DND-41 (cell line): Measurements from ENCODE around the gene SETX.

Experiments used
- ATAC-seq: fragments of 200-7000 bp; cut with Tn5 transposase; 3 replicates; pipeline ENCODE4 v1.9.1; 2021; ENCODE audit warnings: low read depth; ENCODE audit not compliant: insufficient read depth
- DNase-seq: peaks from one replicate; pipeline ENCODE4 v3.0.0-alpha.2; 2020
- H2AFZ ChIP-seq: 2 replicates; pipeline ENCODE4 v1.6.0; 2012; ENCODE audit warnings: low read depth, low read length
- H3K27ac ChIP-seq: 2 replicates; pipeline ENCODE4 v1.5.1; 2012; ENCODE audit warnings: low read length, inconsistent platforms
- H3K27me3 ChIP-seq: fragments of 200-600 bp; sonication (generic); 2 replicates; pipeline ENCODE4 v1.6.0; 2012; ENCODE audit warnings: low read length, mild to moderate bottlenecking, inconsistent platforms; ENCODE audit not compliant: insufficient read depth, poor library complexity
- H3K36me3 ChIP-seq: 2 replicates; pipeline ENCODE4 v1.5.1; 2012; ENCODE audit warnings: low read length, inconsistent platforms; ENCODE audit not compliant: insufficient read depth
- H3K4me1 ChIP-seq: 2 replicates; pipeline ENCODE4 v1.5.1; 2012; ENCODE audit warnings: mild to moderate bottlenecking, low read length; ENCODE audit not compliant: insufficient read depth
- H3K4me2 ChIP-seq: 2 replicates; pipeline ENCODE4 v1.6.0; 2012; ENCODE audit warnings: mild to moderate bottlenecking, moderate library complexity, low read length, inconsistent platforms; ENCODE audit not compliant: insufficient read depth
- H3K4me3 ChIP-seq, 2 experiments: fragments of 200-600 bp in 1 of 2; shearing (Covaris generic) in 1 of 2; 2 replicates each; pipeline ENCODE4 v1.5.1; 2012 to 2016; ENCODE audit warnings: inconsistent platforms in 2 of 2, low read length in 2 of 2, mild to moderate bottlenecking in 2 of 2, low read depth in 1 of 2, moderate library complexity in 1 of 2
- H3K79me2 ChIP-seq: 2 replicates; pipeline ENCODE4 v1.6.0; 2012; ENCODE audit warnings: low read length, inconsistent platforms; ENCODE audit not compliant: insufficient read depth
- H3K9ac ChIP-seq: 2 replicates; pipeline ENCODE4 v1.6.0; 2012; ENCODE audit warnings: low read depth, mild to moderate bottlenecking, inconsistent platforms, low read length, moderate library complexity
- H3K9me3 ChIP-seq: 2 replicates; pipeline ENCODE4 v1.5.1; 2012; ENCODE audit warnings: low read length, moderate library complexity, mild to moderate bottlenecking, inconsistent platforms; ENCODE audit not compliant: insufficient read depth, severe bottlenecking
- H4K20me1 ChIP-seq: 2 replicates; pipeline ENCODE4 v1.6.0; 2012; ENCODE audit warnings: low read length; ENCODE audit not compliant: insufficient read depth
- EZH2 ChIP-seq: IDR thresholded peaks from 3 replicates; pipeline ENCODE4 v1.6.1; 2012; ENCODE audit warnings: borderline replicate concordance, low read depth, mild to moderate bottlenecking, moderate library complexity, low read length, inconsistent platforms; ENCODE audit not compliant: severe bottlenecking
- TF ChIP-seq, protein P1 (sequence below): IDR thresholded peaks from 2 replicates; pipeline ENCODE4 v1.5.1; 2012; ENCODE audit warnings: borderline replicate concordance, low read length, moderate library complexity, mild to moderate bottlenecking; ENCODE audit not compliant: poor library complexity, severe bottlenecking; ENCODE audit errors: extremely low read depth

SETX gene

DNA sequence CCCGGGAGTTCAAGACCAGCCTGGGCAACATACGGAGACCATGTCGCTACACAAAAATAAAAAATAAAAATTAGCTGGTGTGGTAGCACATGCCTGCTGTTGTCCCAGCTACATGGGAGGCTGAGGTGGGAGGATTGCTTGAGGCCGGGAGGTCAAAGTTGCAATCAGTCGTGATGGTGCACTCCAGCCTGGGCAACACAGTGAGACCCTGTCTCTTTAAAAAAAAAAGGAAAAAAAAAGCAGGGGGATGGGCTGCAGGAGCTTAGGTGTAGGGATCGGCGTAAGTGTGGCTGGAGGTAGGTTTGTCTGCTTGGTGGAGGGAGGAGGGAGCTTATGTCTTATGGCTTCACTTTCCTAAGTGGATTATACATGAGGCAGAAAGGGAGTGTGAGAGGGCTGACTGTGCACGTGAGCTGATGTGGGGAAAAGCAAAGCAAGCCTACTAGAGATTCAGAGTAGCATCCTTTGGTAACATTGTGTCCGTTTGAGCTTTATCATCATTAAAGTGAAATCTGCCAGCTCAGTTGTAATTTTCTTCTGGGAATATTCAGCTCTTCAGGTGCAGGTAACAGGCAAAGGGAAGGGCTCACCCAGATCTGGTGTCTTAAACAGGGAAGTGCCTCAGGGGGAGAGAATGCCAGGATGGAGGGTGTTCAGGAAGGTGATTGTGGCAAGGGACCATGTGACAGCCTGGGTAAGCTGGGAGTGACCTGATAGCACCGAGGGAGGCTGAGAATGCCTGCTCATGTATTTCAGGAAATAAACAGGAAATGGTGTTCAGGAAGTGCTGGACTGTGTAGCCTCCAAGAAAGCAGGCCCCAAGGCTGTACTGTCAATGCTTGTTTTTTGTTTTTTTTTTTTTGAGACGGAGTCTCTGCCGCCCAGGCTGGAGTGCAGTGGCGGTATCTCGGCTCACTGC is 17.6 kb upstream of the SETX start:
- no peak overlapping the region for H2AFZ ChIP-seq
- H3K27ac ChIP-seq = no peak overlapping the region; the same call in 1 of the 2 replicates
- no peaks in the 10 kb centered on the region for H3K9me3 ChIP-seq
- H3K9ac ChIP-seq = no peak overlapping the region
- no peaks in the 10 kb centered on the region for H3K4me1 ChIP-seq
- no peak overlapping the region for H3K4me3 ChIP-seq
- H3K4me2 ChIP-seq = no peak overlapping the region
- peaks cover 27% of the 10 kb centered on the region for H3K36me3 ChIP-seq
- peaks cover 1% of the 10 kb centered on the region; the same call in 1 of the 2 replicates for H4K20me1 ChIP-seq
- TF ChIP-seq EZH2 = no peak
- TF ChIP-seq, protein P1, sequence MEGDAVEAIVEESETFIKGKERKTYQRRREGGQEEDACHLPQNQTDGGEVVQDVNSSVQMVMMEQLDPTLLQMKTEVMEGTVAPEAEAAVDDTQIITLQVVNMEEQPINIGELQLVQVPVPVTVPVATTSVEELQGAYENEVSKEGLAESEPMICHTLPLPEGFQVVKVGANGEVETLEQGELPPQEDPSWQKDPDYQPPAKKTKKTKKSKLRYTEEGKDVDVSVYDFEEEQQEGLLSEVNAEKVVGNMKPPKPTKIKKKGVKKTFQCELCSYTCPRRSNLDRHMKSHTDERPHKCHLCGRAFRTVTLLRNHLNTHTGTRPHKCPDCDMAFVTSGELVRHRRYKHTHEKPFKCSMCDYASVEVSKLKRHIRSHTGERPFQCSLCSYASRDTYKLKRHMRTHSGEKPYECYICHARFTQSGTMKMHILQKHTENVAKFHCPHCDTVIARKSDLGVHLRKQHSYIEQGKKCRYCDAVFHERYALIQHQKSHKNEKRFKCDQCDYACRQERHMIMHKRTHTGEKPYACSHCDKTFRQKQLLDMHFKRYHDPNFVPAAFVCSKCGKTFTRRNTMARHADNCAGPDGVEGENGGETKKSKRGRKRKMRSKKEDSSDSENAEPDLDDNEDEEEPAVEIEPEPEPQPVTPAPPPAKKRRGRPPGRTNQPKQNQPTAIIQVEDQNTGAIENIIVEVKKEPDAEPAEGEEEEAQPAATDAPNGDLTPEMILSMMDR = no peak
- ATAC-seq (peak; percentile 39; the same call in 1 of the 3 replicates), DNase-seq (no peak)
- H3K79me2 ChIP-seq = no peaks in the 10 kb centered on the region
- H3K27me3 ChIP-seq = no peaks in the 10 kb centered on the region

DNA sequence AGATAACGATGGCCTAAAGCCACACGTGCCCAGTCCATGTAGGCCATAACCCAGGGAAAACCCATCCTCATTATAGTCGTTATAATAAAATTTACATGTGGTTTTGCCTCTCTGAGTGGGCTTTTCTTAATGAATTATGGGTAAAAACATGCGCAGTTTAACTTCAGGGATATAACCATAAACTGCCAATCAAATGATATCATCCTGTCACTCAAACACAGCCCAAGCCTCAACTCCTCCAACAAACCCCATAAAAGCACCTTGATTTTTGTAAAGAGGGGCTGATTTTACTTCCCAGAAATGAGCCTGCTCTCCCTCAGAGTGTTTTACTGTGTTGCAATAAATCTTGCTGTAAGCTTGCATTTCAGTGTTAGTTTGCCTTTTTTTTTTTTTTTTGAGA is 15.8 kb upstream of the SETX start:
- no peak for TF ChIP-seq EZH2
- TF ChIP-seq, protein P1 = no peak

DNA sequence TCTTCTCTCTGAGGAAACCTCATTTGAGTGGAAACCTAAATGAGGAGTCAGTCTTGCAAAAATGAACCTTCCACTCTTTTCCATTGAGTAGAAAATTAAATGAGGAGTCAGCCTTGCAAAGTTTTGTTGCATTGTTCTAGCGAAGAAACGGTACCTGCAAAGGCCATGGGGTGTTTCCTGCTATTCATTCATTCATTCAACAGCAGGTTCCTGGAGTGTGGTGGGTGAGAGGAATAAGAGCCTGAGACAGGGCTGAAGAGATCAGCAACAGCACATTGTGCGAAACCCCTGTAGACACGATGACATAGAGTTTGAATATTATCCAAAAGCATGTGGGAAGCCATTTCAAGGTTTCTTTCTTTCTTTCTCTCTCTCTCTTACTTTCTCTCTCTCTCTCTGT is 14.6 kb upstream of the SETX start:
- no peak for DNase-seq
- H3K4me1 ChIP-seq = no peaks in the 10 kb centered on the region

More for the DNA sequence above, 15.8 kb upstream of the SETX start:
- H3K27me3 ChIP-seq = no peaks in the 10 kb centered on the region
- H3K27ac ChIP-seq = no peak overlapping the region
- no peak overlapping the region for H3K4me3 ChIP-seq
- no peaks in the 10 kb centered on the region for H3K9me3 ChIP-seq
- H2AFZ ChIP-seq = no peak overlapping the region
- no peak overlapping the region for H3K9ac ChIP-seq
- H3K4me1 ChIP-seq = no peaks in the 10 kb centered on the region
- DNase-seq = no peak
- H3K4me2 ChIP-seq = no peak overlapping the region
- H4K20me1 ChIP-seq = no peaks in the 10 kb centered on the region
- no peaks in the 10 kb centered on the region for H3K79me2 ChIP-seq
- no peak for ATAC-seq
- H3K36me3 ChIP-seq = peaks cover 9% of the 10 kb centered on the region; the same call in 1 of the 2 replicates

More for the DNA sequence above, 14.6 kb upstream of the SETX start:
- H3K4me3 ChIP-seq = no peak overlapping the region
- no peak overlapping the region for H3K9ac ChIP-seq
- no peaks in the 10 kb centered on the region for H3K9me3 ChIP-seq
- ATAC-seq = no peak
- H3K36me3 ChIP-seq = no peaks in the 10 kb centered on the region
- TF ChIP-seq, protein P1 = no peak
- TF ChIP-seq EZH2 = no peak
- no peak overlapping the region for H3K27ac ChIP-seq
- no peaks in the 10 kb centered on the region for H3K27me3 ChIP-seq
- H3K4me2 ChIP-seq = no peak overlapping the region
- no peaks in the 10 kb centered on the region for H4K20me1 ChIP-seq
- H3K79me2 ChIP-seq = no peaks in the 10 kb centered on the region
- no peak overlapping the region for H2AFZ ChIP-seq
